Mesendoderm (in vitro differentiated cells): Measurements from ENCODE around the gene C15orf62.

Experiments used
- DNase-seq: peaks from one replicate; pipeline ENCODE4 v3.0.0; 2013
- H2AK5ac ChIP-seq: 2 replicates; pipeline ENCODE4 v1.6.1; 2013; ENCODE audit warnings: low read length, inconsistent platforms
- H2BK120ac ChIP-seq: 2 replicates; pipeline ENCODE4 v1.6.1; 2013; ENCODE audit warnings: low read depth, mild to moderate bottlenecking, low read length, moderate library complexity, mixed read lengths
- H2BK15ac ChIP-seq: replicated peaks from 2 replicates; pipeline ENCODE4 v1.6.1; 2013; ENCODE audit warnings: low read depth, mild to moderate bottlenecking, moderate library complexity
- H2BK5ac ChIP-seq: 2 replicates; pipeline ENCODE4 v1.6.1; 2013; ENCODE audit warnings: low read length, inconsistent platforms
- H3K18ac ChIP-seq: 2 replicates; pipeline ENCODE4 v1.6.1; 2013; ENCODE audit warnings: mild to moderate bottlenecking, low read length, mixed read lengths
- H3K23ac ChIP-seq: one replicate; pipeline ENCODE4 v1.6.1; 2013; ENCODE audit warnings: low read length
- H3K27ac ChIP-seq: 2 replicates; pipeline ENCODE4 v1.5.1; 2013; ENCODE audit warnings: low read depth, mild to moderate bottlenecking, inconsistent platforms, low read length, moderate library complexity
- H3K27me3 ChIP-seq: 2 replicates; pipeline ENCODE4 v1.6.1; 2013; ENCODE audit warnings: low read length, control low read depth, mild to moderate bottlenecking, inconsistent platforms; ENCODE audit not compliant: insufficient read depth, poor library complexity
- H3K36me3 ChIP-seq: 2 replicates; pipeline ENCODE4 v1.6.1; 2013; ENCODE audit warnings: low read length, inconsistent platforms; ENCODE audit not compliant: control insufficient read depth, insufficient read depth
- H3K4ac ChIP-seq: one replicate; pipeline ENCODE4 v1.6.1; 2013; ENCODE audit warnings: low read depth, mild to moderate bottlenecking, low read length, moderate library complexity
- H3K4me1 ChIP-seq: 2 replicates; pipeline ENCODE4 v1.6.1; 2013; ENCODE audit warnings: low read depth, low read length, inconsistent platforms; ENCODE audit not compliant: control insufficient read depth
- H3K4me2 ChIP-seq: 2 replicates; pipeline ENCODE4 v1.6.1; 2013; ENCODE audit warnings: low read length
- H3K4me3 ChIP-seq: 2 replicates; pipeline ENCODE4 v1.5.1; 2013; ENCODE audit warnings: mild to moderate bottlenecking, low read length
- H3K56ac ChIP-seq: one replicate; pipeline ENCODE4 v1.6.1; 2013; ENCODE audit warnings: low read length
- H3K79me1 ChIP-seq: 2 replicates; pipeline ENCODE4 v1.6.1; 2013; ENCODE audit warnings: low read length, inconsistent platforms
- H3K79me2 ChIP-seq: 2 replicates; pipeline ENCODE4 v1.6.1; 2013; ENCODE audit warnings: mild to moderate bottlenecking, low read length; ENCODE audit not compliant: control insufficient read depth, insufficient read depth
- H3K9ac ChIP-seq: 2 replicates; pipeline ENCODE4 v1.6.1; 2013; ENCODE audit warnings: low read length, inconsistent platforms
- H4K5ac ChIP-seq: one replicate; pipeline ENCODE4 v1.6.1; 2013; ENCODE audit warnings: low read length
- H4K8ac ChIP-seq: one replicate; pipeline ENCODE4 v1.6.1; 2013; ENCODE audit warnings: low read depth, mild to moderate bottlenecking, control low read depth, low read length, moderate library complexity
- WGBS: extraction: QIAGEN DNeasy Blood & Tissue Kit; methylation state at CpG from one replicate; pipeline ENCODE4 v1.1.7; 2013; ENCODE audit warnings: low lambda C conversion rate, missing lambda C conversion rate; ENCODE audit not compliant: insufficient coverage; ENCODE audit errors: extremely low coverage; 5-methylcytosine and 5-hydroxymethylcytosine counted together

The C15orf62 gene

DNA sequence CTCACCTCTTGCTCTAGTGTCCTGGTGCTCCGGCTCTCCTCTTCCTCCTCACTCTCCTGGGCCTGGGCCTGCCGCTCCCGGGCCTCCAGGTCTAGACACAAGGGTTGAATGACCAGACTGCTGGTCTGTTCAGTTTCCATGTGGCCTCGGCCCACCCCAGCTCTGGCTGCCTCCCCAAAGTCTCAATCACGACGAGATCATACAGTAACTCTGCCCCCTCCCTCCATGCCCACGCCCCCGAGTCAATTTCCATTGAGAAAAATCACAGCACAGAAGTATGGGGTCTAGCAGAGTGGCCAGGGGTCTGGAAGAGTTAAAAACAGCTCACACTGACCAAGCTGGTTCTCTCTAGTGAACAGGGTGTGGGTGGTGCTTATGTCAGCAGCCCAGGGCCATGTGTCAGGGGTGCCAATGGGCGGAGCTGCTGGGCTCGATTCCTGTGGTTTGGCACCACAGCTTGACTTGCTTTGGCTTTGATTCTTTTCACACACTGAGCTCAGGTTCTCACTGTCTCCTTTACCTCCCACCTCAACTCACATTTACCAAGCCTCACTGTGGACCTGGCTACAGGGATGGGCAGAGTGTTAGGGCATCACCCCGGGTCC is 6.9 kb downstream of the C15orf62 start:
- Histone ChIP-seq H3K27me3 (no peaks in the 10 kb centered on the region), H3K4me2 (no peak overlapping the region), H2BK120ac (no peak overlapping the region), H3K36me3 (peaks cover 5% of the 10 kb centered on the region), H3K9ac (no peak overlapping the region), H2AK5ac (no peak overlapping the region), H3K4me3 (no peak overlapping the region), H3K27ac (no peak overlapping the region), H3K56ac (no peak overlapping the region), H4K5ac (no peak overlapping the region), H3K18ac (no peak overlapping the region), H2BK5ac (no peak overlapping the region), H4K8ac (no peak overlapping the region), H3K23ac (no peak overlapping the region), H3K79me1 (no peaks in the 10 kb centered on the region), H2BK15ac (no peak overlapping the region), H3K4me1 (no peaks in the 10 kb centered on the region), H3K4ac (no peak overlapping the region), H3K79me2 (no peaks in the 10 kb centered on the region)
- no peak for DNase-seq
- WGBS = no CpG with 5 or more reads among the region's 11 CpGs

DNA sequence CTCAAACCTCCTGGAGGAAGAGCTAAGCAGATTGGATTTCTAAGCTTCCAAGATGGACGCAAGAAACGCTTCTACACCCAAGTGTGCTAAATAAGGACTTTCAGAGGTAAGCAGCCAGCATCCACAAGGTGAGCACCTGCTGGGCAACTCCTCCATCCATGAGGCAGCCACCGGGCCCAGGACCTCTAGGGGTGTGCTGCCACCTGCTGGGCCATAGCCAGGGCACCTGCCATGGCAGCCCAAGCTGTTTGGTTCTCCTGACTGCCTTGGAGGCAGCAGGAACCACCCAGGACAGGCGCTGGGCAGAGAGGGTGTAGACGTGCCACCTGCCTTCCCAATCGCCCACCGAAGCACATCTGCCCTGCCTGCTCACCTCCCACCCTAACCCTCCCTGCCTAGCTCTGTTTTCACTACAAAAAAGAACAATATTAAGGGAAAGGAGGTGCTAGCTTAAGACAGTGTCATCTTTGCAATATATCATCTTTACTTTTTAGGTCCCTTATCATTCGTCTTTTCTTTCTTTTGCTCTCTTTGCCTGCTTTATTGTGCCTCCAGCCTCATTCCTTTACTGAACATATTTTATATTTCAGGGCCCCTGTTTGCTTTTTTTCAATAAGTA is 12.9 kb downstream of the C15orf62 start:
- no CpG with 5 or more reads among the region's 8 CpGs for WGBS
- H3K4ac ChIP-seq = no peak overlapping the region
- H3K4me2 ChIP-seq = no peak overlapping the region
- H4K8ac ChIP-seq = no peak overlapping the region
- H3K79me1 ChIP-seq = peaks cover 5% of the 10 kb centered on the region
- no peak overlapping the region for H2BK15ac ChIP-seq
- no peak overlapping the region for H3K56ac ChIP-seq
- H3K23ac ChIP-seq = no peak overlapping the region
- H3K4me1 ChIP-seq = peaks cover 14% of the 10 kb centered on the region
- no peaks in the 10 kb centered on the region for H3K36me3 ChIP-seq
- no peak overlapping the region for H4K5ac ChIP-seq
- H3K27ac ChIP-seq = no peak overlapping the region
- H3K18ac ChIP-seq = no peak overlapping the region
- no peak overlapping the region for H2BK120ac ChIP-seq
- H2AK5ac ChIP-seq = no peak overlapping the region
- no peak overlapping the region for H2BK5ac ChIP-seq
- H3K9ac ChIP-seq = no peak overlapping the region
- no peak overlapping the region for H3K4me3 ChIP-seq
- no peaks in the 10 kb centered on the region for H3K27me3 ChIP-seq
- peak; percentile 73 for DNase-seq
- H3K79me2 ChIP-seq = no peaks in the 10 kb centered on the region

DNA sequence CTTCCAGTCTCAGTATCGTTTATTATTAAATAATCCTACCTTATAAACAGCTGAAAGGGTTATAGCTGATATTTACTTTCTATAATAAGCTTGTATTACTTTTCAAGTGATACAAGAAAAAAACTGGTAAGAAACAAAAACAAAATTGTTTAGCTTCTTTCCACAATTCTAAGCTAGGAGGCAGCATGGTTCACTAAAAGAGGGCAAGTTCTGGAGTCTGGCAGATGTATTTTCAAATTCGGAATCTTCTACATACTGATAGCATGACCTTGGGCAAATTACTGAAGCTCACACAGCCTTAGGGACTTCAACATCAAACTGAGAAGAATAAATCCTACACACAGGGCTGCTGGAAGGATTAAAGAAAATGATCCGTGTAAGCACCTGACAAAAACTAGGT is 15.4 kb downstream of the C15orf62 start:
- H3K27ac ChIP-seq = no peak overlapping the region
- H3K79me2 ChIP-seq = no peaks in the 10 kb centered on the region
- H3K4ac ChIP-seq = no peak overlapping the region
- H2AK5ac ChIP-seq = no peak overlapping the region
- H3K36me3 ChIP-seq = no peaks in the 10 kb centered on the region
- H2BK15ac ChIP-seq = no peak overlapping the region
- no peak overlapping the region for H4K8ac ChIP-seq
- H3K27me3 ChIP-seq = no peaks in the 10 kb centered on the region
- H3K18ac ChIP-seq = no peak overlapping the region
- no peak overlapping the region for H2BK120ac ChIP-seq
- no peak overlapping the region for H4K5ac ChIP-seq
- peaks cover 21% of the 10 kb centered on the region for H3K4me1 ChIP-seq
- WGBS = no CpG with 5 or more reads among the region's 3 CpGs
- H3K56ac ChIP-seq = no peak overlapping the region
- peaks cover 7% of the 10 kb centered on the region for H3K79me1 ChIP-seq
- DNase-seq = no peak
- H3K9ac ChIP-seq = no peak overlapping the region
- H3K4me2 ChIP-seq = no peak overlapping the region
- H2BK5ac ChIP-seq = no peak overlapping the region
- no peak overlapping the region for H3K4me3 ChIP-seq
- H3K23ac ChIP-seq = no peak overlapping the region

DNA sequence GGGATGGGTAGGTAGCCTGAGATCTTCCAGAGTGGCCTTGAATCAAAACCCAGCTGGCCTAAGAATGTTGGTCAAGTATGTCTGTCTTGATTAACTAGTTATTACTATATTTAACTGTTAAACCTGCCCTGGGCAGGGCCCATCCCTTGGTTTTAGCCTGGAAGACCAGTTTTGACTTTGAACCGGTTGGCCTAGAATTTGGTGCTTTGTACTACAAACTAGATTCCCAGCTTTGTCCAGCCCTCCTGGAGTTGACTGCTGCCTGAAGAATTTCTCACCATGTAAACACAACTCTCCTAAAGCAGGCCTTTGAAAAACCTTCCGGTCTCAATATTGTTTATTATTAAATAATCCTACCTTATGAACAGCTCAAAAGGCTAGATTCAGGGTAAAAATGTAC is 16.0 kb downstream of the C15orf62 start:
- H3K79me1 ChIP-seq = peaks cover 7% of the 10 kb centered on the region
- H3K4me1 ChIP-seq = peaks cover 21% of the 10 kb centered on the region
- no peaks in the 10 kb centered on the region for H3K27me3 ChIP-seq
- no peak overlapping the region for H4K5ac ChIP-seq
- no peak overlapping the region for H2BK15ac ChIP-seq
- H2AK5ac ChIP-seq = no peak overlapping the region
- no peak overlapping the region for H3K23ac ChIP-seq
- no peak overlapping the region for H2BK120ac ChIP-seq
- no peak overlapping the region for H3K4ac ChIP-seq
- no peak overlapping the region for H4K8ac ChIP-seq
- H3K4me3 ChIP-seq = no peak overlapping the region
- no peak overlapping the region for H3K4me2 ChIP-seq
- H3K36me3 ChIP-seq = no peaks in the 10 kb centered on the region
- H2BK5ac ChIP-seq = no peak overlapping the region
- no peak overlapping the region for H3K27ac ChIP-seq
- H3K56ac ChIP-seq = no peak overlapping the region
- no CpG with 5 or more reads among the region's 2 CpGs for WGBS
- no peak overlapping the region for H3K18ac ChIP-seq
- DNase-seq = no peak
- no peak overlapping the region for H3K9ac ChIP-seq
- no peaks in the 10 kb centered on the region for H3K79me2 ChIP-seq

DNA sequence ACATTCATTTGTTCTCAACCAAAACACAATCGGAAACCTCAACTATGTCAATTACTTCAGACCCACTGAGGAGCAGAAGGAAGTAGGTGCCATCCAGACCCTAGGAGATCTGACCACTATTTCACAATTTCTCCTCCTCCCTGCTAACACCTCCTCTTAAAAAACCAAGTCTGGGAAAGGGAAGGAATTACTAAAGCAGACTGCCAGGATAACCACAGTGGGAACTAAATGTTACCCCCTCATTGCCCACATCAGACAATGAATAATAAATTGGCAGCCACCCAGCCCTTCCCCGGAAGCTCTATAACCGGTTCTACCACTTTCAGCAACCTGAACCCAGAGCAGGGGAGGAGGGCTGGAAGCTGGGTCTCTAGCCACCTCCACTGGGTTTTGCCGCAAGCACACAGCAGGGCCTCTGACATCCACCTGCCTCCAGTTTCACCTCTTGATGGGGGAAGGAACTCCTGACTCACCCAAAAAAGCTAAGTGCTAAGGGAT is 17.6 kb downstream of the C15orf62 start:
- Histone ChIP-seq H3K4me1 (peaks cover 21% of the 10 kb centered on the region), H3K18ac (no peak overlapping the region), H4K8ac (no peak overlapping the region), H3K4me2 (no peak overlapping the region), H2BK15ac (no peak overlapping the region), H3K36me3 (no peaks in the 10 kb centered on the region), H2BK120ac (no peak overlapping the region), H3K56ac (peak overlapping the region; percentile 38), H3K4me3 (no peak overlapping the region), H3K27me3 (no peaks in the 10 kb centered on the region), H2BK5ac (peak overlapping the region; percentile 45), H3K4ac (no peak overlapping the region), H3K23ac (no peak overlapping the region), H3K27ac (no peak overlapping the region), H3K79me2 (no peaks in the 10 kb centered on the region), H4K5ac (no peak overlapping the region), H3K9ac (no peak overlapping the region), H3K79me1 (peaks cover 7% of the 10 kb centered on the region), H2AK5ac (no peak overlapping the region)
- WGBS = no CpG with 5 or more reads among the region's 4 CpGs
- peak; percentile 93 for DNase-seq

DNA sequence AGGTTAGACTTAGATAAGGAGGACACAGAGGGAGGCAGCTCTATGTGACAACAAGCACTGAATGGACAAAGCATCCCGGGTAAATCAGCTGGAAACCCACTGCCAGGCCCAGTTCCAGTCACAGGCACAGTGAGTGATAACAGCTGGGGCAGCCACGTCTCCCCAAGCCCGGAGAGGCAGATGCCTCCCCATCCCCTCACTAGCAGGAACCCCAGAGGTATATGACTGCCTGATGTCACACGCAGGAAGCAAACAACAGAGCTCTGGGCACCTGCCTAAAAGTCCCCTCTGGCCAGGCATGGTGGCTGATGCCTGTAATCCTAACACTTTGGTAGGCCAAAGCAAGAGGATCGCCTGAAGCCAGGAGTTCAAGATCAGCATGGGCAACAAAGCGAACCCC is 18.2 kb downstream of the C15orf62 start:
- H3K27me3 ChIP-seq = no peaks in the 10 kb centered on the region
- H3K9ac ChIP-seq = no peak overlapping the region
- no peak overlapping the region for H3K4me2 ChIP-seq
- no CpG with 5 or more reads among the region's 6 CpGs for WGBS
- no peak overlapping the region for H2BK120ac ChIP-seq
- no peak overlapping the region for H3K4me3 ChIP-seq
- H3K23ac ChIP-seq = no peak overlapping the region
- no peak overlapping the region for H3K4ac ChIP-seq
- H3K79me2 ChIP-seq = no peaks in the 10 kb centered on the region
- no peak overlapping the region for H4K8ac ChIP-seq
- no peak overlapping the region for H3K27ac ChIP-seq
- H3K18ac ChIP-seq = no peak overlapping the region
- no peak overlapping the region for H2BK5ac ChIP-seq
- no peak overlapping the region for H4K5ac ChIP-seq
- peak overlapping the region; percentile 30 for H3K56ac ChIP-seq
- no peak for DNase-seq
- no peak overlapping the region for H2BK15ac ChIP-seq
- no peaks in the 10 kb centered on the region for H3K36me3 ChIP-seq
- H3K4me1 ChIP-seq = peaks cover 21% of the 10 kb centered on the region
- H3K79me1 ChIP-seq = peaks cover 7% of the 10 kb centered on the region
- H2AK5ac ChIP-seq = no peak overlapping the region
